ENCODE data around the gene MOSPD3. TPM values are rescaled to one million over a fixed set of nuclear protein-coding genes. Genes with fewer than 3 reads are reported as not detected.

Gene MOSPD3
- total and polyA plus RNA-seq, 2 of the 8 experiments (the other 6 are each of a cell fraction or from before 2014, with no cell fraction given), result 20.7 to 21.4 TPM

GRCh38 chr7:100589341-100589947 is 22.9 kb upstream of the MOSPD3 start:
- no peak overlapping the region for H3K4ac ChIP-seq (replicated peaks; ENCODE audit: insufficient read length, low read depth, low read length)
- no peak overlapping the region for H2BK20ac ChIP-seq (ENCODE audit: low read length)
- H3K18ac ChIP-seq (ENCODE audit: extremely low read depth, low read length), result peak overlapping the region; percentile 13
- no peak overlapping the region for H3K9ac ChIP-seq (replicated peaks in 1 of 4; ENCODE audit: extremely low read depth in 1 of 4, low read depth in 3 of 4, low read length in 3 of 4)
- POLR2A ChIA-PET (ENCODE audit: partially characterized antibody), result interaction anchor here (0.8 to 10.0 kb wide), 19 partner anchors 8 to 160 kb away, joined by 3 to 172 read pairs (median 4); partner anchors contain the start of genes MEPCE, MOSPD3, PCOLCE and ZCWPW1
- H3K27me3 ChIP-seq (replicated peaks in 1 of 4; ENCODE audit: control insufficient read depth in 3 of 4, extremely low read depth in 1 of 4, insufficient read depth in 3 of 4, low read length in 3 of 4), result peaks cover 0 to 2% (median under 1%) of the 10 kb centered on the region in 4 experiments; a peak in 4 of 7 replicates
- no peak overlapping the region for H2AK5ac ChIP-seq (ENCODE audit: low read depth, low read length)
- no peak overlapping the region for H3K56ac ChIP-seq (replicated peaks; ENCODE audit: insufficient read length, low read depth, low read length)
- H2BK5ac ChIP-seq (ENCODE audit: low read depth, low read length), result 0 out of 2 replicates have a peak overlapping the region, but pooled peaks have one; percentile 18
- peak overlapping the region; percentile 54 to 57 for H3K4me2 ChIP-seq (ENCODE audit: insufficient read depth in 1 of 2, low read depth in 2 of 2, low read length in 2 of 2)
- no peaks in the 10 kb centered on the region for H3K79me1 ChIP-seq (ENCODE audit: low read depth, low read length)
- H4K8ac ChIP-seq (ENCODE audit: extremely low read depth, insufficient read depth, low read length), result no peak overlapping the region
- no peaks in the 10 kb centered on the region for H3K79me2 ChIP-seq (ENCODE audit: control insufficient read depth in 1 of 2, insufficient read depth in 2 of 2, low read length in 2 of 2)
- peak overlapping the region; percentile 11 for H4K5ac ChIP-seq (ENCODE audit: insufficient read length, low read depth, low read length)
- H2BK12ac ChIP-seq (ENCODE audit: low read depth, low read length), result 0 out of 2 replicates have a peak overlapping the region, but pooled peaks have one; percentile 2
- CTCF ChIA-PET (ENCODE audit: partially characterized antibody), result interaction anchor here (0.5 to 11.4 kb wide), 17 partner anchors 12 to 237 kb away, joined by 3 to 171 read pairs (median 6); partner anchors contain the start of genes MOSPD3 and PCOLCE
- peak overlapping the region in 1 of 4 experiments; percentile 1; a peak in 2 of 8 replicates for H3K4me3 ChIP-seq (ENCODE audit: extremely low read depth in 1 of 4, insufficient read depth in 2 of 4, low read depth in 3 of 4, low read length in 4 of 4)
- no peak for FAIRE-seq
- WGBS, 2 experiments (ENCODE audit: extremely low coverage in 1 of 2, insufficient coverage in 1 of 2, insufficient read length in 1 of 2, insufficient replicate concordance in 2 of 2, low coverage in 1 of 2, low lambda C conversion rate in 2 of 2, missing lambda C conversion rate in 1 of 2), result 45% methylated on average over 7 of the region's 7 CpGs; no CpG with 5 or more reads in 1 of the 2 experiments
- H3K36me3 ChIP-seq (ENCODE audit: control insufficient read depth in 2 of 4, insufficient read depth in 4 of 4, low read length in 3 of 4), result no peaks in the 10 kb centered on the region
- H3K27ac ChIP-seq (ENCODE audit: low read depth, low read length), result no peak overlapping the region
- H2AFZ ChIP-seq (ENCODE audit: low read length), result no peak overlapping the region
- H2BK15ac ChIP-seq (ENCODE audit: low read length), result no peak overlapping the region
- H3K9me3 ChIP-seq (ENCODE audit: insufficient read depth in 2 of 2, low read depth in 1 of 2, low read length in 1 of 2), result no peaks in the 10 kb centered on the region
- peaks cover 0 to 4% of the 10 kb centered on the region in 2 experiments for H4K20me1 ChIP-seq (replicated peaks in 1 of 2; ENCODE audit: control insufficient read depth in 1 of 2, insufficient read depth in 2 of 2, low read length in 2 of 2)
- no peak overlapping the region for H2BK120ac ChIP-seq (replicated peaks; ENCODE audit: low read depth, low read length)
- no peak overlapping the region for H3K23ac ChIP-seq (ENCODE audit: insufficient read length)
- no peak overlapping the region for H3K14ac ChIP-seq (ENCODE audit: insufficient read length)
- no peak overlapping the region for H4K91ac ChIP-seq (replicated peaks; ENCODE audit: insufficient read length, low read length)
- DNase-seq (ENCODE audit: low read depth in 1 of 2, low spot score in 2 of 2), result no peak
- peaks cover 10% of the 10 kb centered on the region for H3K23me2 ChIP-seq (ENCODE audit: low read depth, low read length)
- H3K4me1 ChIP-seq (replicated peaks in 1 of 4; ENCODE audit: control insufficient read depth in 3 of 4, insufficient read depth in 4 of 4, low read length in 3 of 4), result peaks cover 0 to 19% (median 10%) of the 10 kb centered on the region in 4 experiments; a peak in 6 of 7 replicates
- TF ChIP-seq ATF3 (IDR thresholded peaks at IDR 0.05; ENCODE audit: insufficient read depth, low read depth, low read length) (no peak), KDM5A (IDR thresholded peaks at IDR 0.05; ENCODE audit: low read length) (no peak), HDAC6 (IDR thresholded peaks at IDR 0.05; ENCODE audit: low read depth, low read length) (no peak), SUZ12 (IDR thresholded peaks at IDR 0.05; ENCODE audit: low read length) (no peak), TEAD4 (IDR thresholded peaks at IDR 0.05; ENCODE audit: low read depth, low read length) (no peak), TBP (IDR thresholded peaks at IDR 0.05; ENCODE audit: low read depth, low read length) (no peak), BACH1 (IDR thresholded peaks at IDR 0.05; ENCODE audit: low read length) (no peak), TAF7 (optimal IDR thresholded peaks at IDR 0.05; ENCODE audit: borderline replicate concordance, low read depth, low read length) (no peak), KDM1A (IDR thresholded peaks at IDR 0.05; ENCODE audit: borderline replicate concordance, low read length) (no peak), SIN3A (conservative IDR thresholded peaks at IDR 0.05 in 1 of 2, IDR thresholded peaks at IDR 0.05 in 1 of 2; ENCODE audit: low read depth in 1 of 2, low read length in 2 of 2) (no peak), CHD1 (IDR thresholded peaks at IDR 0.05; ENCODE audit: low read depth, low read length) (no peak)
